TTC549 (cell line): Measurements from ENCODE around the gene RWDD1.

Experiments used
- FAIRE-seq: peaks from 2 replicates; lab custom pipeline; 2012; peaks lifted over from hg19 to GRCh38; lab: Jason Lieb, UNC

Gene RWDD1, protein sequence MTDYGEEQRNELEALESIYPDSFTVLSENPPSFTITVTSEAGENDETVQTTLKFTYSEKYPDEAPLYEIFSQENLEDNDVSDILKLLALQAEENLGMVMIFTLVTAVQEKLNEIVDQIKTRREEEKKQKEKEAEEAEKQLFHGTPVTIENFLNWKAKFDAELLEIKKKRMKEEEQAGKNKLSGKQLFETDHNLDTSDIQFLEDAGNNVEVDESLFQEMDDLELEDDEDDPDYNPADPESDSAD

GRCh38 chr6:116570856-116571682 lies at the start of gene RWDD1:
Gene RWDD1, plus strand, starts transcription at chr6:116571504. Its CDS starts 79 bp downstream, at chr6:116571583.
- peak; percentile 65 for FAIRE-seq

DNA sequence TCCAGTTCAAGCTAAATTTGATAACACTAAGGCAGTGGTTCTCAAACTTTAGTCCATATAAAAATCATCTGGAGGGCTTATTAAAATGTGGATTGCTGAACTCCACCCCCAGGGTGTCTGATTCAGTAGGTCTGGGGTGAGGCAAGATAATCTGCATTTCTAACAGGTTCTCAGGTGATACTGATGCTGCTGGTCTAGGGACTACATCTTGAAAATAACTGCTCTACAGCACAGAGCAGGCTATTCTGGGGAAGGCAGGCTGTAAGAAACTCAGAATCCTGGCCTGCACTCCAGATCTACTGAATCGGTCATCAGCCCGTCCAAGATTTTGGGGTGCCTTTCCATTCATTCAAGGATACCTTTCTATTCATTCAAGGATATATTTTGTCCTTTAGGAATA lies 48.4 kb upstream of the RWDD1 start:
- no peak for FAIRE-seq

DNA sequence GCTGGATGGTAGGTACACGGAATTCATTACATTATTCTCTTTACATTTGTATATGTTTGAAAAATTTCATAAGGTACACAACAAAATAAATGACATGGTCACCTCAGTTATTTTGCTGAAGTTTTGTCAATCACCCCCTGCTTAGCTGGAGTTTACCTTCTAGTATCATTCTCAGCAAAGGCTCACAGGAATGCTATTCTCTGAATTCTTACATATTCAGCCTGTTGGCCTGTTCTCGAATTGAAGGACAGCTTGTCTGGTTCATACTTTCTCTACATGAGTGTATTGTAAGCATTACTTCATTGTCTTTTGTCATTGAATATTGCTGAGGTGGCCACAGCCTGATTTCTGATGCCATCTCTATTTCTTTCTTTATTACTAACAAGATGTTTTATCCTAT lies 47.1 kb upstream of the RWDD1 start:
- no peak for FAIRE-seq

- no peak for FAIRE-seq
These were observed 43.2 kb upstream of the RWDD1 start for GRCh38 chr6:116528133-116528532.

GRCh38 chr6:116528780-116529179 lies 42.5 kb upstream of the RWDD1 start:
- FAIRE-seq, result no peak

DNA sequence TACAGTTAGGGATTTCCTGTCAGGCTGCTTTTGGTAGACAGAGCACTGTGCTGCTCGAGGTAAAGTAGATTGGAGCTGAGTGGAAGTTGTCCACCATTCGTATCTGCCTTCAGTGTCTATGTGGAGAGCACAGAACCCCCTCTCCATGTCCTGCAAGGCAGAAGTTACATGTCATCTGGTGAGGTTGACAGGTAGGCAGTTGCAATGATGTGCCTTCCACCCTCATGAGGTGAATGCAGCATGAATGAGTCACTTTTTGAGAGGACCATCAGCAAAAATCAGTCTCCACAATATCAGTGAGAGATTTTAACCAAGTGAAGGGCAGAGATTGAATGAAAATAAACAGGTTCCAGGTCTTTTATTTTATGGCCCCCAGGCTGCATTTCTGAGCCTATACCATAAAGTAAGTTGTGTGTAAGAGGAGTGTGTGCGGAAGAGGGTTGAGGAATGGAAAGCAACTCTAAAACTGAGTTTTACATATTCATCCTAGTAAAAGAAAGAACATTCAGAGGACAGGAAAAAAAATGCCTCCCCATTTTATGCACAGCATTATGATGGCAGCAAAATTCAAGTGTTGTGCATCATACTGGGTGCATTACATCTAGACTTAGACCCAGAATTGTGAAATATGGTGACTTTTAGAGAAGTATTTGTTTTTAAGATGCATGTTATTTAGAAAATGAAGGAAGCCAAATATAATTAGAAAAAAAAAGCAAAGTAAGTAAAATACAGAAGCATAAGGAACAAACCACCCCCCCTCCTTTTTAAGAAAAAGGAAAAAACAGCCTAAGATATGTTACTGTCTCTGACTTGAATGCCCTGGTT lies 41.6 kb upstream of the RWDD1 start:
- FAIRE-seq, result no peak

DNA sequence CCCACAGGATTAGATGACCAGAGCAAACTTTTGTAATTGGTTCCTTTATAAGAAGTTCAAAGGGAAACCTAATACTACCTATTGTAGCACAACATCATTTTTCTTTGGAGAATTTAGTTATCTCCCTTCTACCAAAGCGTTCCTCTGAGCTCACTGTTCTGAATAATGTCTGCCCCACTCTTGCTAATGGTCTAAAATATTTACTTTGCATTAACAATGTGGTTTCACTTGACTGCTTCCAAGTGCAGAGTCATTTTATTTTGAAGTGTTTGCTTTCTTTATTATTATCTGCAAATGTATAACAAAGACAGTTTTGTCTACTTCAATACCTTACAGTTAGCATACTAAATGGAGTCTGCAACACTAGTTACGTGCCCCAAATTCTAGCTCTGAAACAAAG lies 40.9 kb upstream of the RWDD1 start:
- FAIRE-seq, result no peak

- FAIRE-seq, result peak; percentile 88
These were observed 39.4 kb upstream of the RWDD1 start for GRCh38 chr6:116531675-116532570.

DNA sequence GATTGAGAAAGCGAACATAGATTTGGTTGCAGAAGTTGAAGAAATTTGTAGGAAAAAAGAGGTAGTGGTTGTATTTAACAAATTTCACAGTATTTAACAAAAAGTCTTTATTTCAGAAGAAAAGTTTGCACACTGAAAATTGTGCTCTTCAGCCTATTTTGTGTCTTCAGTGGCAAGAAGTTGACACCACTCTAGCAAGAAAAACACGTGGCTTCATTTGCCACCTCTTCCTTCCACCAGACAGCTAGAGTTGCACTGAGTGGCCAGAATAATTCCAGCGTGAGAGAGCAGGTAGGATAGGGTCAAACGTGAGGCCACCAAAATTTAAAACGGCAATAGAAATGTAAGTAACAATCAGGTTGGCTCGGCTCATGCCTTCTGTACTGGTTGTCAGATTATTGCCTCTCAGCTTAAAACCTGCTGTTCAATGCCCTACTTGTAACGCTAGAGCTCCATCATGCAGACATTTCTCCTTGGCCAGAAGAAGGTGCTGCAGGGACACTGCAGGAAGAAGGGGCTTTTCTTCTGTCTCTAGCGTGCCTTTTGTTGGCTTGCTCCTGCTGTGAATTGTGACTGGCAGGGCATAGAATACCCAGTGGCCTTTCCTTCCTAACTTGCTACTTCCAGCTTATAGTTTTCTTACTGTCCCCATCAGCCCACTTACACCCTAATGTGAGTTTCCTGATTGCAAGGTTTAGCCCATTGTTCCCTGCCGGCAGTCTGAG lies 37.9 kb upstream of the RWDD1 start:
- no peak for FAIRE-seq

- no peak for FAIRE-seq
These were observed 36.2 kb upstream of the RWDD1 start for GRCh38 chr6:116535109-116535508.

DNA sequence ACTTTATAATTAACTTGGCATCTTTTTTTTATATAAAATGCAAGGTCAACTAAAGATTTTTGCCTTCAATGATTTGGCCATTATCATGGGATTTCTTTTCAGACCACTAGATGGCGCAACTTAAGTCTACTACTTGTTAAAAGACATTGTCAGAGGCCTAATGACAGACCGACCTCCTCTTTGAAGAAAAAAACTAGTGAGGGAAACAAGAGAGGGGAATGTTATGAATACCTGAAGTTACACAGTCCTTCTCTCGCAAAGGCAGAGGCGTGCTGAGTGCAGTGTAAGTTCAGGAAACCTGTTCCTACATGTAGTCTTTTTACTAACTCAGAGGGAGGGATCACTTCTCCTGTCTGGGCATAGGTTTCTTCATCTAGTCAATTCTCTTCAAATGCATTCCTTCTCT lies 35.1 kb upstream of the RWDD1 start:
- FAIRE-seq, result peak; percentile 94

GRCh38 chr6:116542426-116542825 lies 28.9 kb upstream of the RWDD1 start:
- FAIRE-seq, result no peak

DNA sequence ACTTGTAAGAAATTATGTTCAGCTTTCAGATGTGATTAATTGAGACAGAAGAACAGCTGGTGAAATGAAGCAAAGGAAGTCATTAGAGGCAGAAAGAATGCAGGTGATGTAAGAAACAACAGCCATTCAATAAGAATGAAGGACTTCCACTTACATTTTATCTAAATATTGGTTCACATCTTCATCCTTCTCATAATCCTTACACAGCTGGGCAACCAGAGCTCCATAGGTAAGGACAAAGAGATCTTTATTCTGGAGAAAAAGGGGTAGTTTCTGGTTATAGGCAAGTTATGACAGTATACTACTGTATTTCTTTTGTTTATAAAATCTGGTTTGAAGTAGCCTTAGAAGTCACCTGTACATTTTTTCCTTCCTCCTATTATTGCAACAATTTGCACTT lies 28.2 kb upstream of the RWDD1 start:
- no peak for FAIRE-seq

GRCh38 chr6:116545651-116546050 lies 25.7 kb upstream of the RWDD1 start, which contains the start of gene TRAPPC3L:
Gene TRAPPC3L, minus strand, starts transcription at chr6:116545684. Its CDS starts 170 bp downstream, at chr6:116545514.
- no peak for FAIRE-seq

DNA sequence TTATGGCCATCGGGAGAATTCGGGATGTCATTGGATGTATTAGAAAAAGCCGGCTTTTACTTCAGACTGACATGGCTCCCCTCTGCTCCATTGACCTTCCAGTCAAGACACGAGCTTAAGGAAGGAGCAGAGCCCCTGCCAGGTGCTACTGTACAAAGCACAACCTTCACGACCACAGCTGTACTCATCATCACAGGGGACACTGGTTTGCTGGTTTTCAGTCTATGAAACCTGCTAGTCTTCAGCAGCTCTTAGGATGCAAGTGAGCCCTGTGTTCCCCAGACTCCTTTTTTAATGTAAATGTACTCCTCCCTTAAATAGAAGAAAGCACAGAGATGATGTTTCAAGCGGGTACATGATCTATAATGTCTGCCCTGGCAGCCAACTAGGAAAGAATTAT lies 23.9 kb upstream of the RWDD1 start:
- no peak for FAIRE-seq

DNA sequence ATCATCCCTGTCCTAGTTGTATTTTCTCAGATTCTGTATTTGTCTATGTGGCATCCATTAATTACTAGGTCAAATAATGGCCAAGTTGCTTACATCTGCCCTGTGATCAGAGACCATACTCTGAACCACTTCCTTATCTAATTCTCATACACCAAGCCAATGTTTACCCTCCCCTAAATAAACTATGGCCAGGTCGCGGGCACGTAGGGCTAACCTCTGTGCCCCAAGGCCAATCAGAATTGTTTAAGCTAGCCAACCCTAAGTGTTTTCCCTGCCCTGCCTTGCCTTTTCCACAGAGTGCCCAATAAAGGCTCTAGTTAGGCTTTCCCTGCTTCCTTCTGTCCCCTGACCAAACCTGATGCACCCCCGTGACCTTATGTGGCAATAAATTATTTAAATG lies 20.5 kb upstream of the RWDD1 start:
- no peak for FAIRE-seq

DNA sequence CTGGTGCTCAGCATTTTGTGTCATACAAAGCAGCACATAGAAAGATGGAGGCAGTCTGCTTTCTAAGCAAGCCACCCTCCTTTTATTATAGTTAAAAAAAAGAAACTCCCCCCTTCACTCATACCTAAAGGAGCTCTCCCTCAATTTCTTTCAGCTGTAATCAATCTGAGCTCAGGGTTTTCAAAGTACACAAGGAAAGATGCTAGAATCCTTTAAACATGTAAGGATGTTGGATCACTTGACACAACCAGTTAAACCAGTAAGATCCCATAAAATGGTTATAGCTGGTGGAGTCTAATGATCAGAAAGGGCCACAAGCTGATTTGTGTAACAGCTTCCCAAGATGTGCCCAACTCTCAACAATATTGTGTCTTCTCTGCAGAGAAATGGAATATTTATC lies 17.9 kb upstream of the RWDD1 start, which contains the start of gene CALHM4:
TSS of gene CALHM4 (plus strand) at position 301 of the 400 bp plus-strand sequence. CDS start at position 344, 43 bp downstream.
- no peak for FAIRE-seq

GRCh38 chr6:116556065-116556464 lies 15.2 kb upstream of the RWDD1 start:
- no peak for FAIRE-seq

DNA sequence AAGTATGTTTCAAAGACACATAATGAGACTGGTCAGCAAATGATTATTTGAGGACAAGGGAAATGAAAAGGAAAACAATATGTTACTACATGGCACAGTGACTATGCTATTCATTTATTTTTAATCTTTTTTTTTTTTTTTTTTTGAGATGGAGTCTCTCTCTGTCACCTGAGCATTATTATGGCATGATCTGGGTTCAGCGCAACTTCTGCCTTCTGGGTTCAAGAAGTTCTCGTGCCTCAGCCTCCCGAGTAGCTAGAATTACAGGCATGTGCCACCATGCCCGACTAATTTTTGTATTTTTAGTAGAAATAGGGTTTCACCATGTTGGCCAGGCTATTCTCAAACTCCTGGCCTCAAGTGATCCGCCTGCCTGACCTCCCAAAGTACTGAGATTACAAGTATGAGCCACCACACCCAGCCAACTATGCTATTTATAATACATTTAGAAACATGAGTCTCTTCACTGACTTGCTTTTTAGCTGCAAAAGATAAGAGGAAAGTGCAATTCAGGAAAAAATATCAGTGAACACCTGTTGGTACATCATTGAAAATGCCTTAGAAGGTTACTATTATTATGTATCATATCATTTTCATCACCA lies 14.4 kb upstream of the RWDD1 start:
- FAIRE-seq, result no peak

- FAIRE-seq, result no peak
These were observed 13.4 kb upstream of the RWDD1 start for GRCh38 chr6:116557893-116558292.

- no peak for FAIRE-seq
These were observed 11.2 kb upstream of the RWDD1 start for GRCh38 chr6:116560130-116560529.
